ENCODE data around the gene PKM.

The PKM gene

GRCh38 chr15:72155003-72155621, 75.9 kb downstream of the PKM start:
- peak; percentile 72 for DNase-seq

GRCh38 chr15:72154316-72154715, 76.7 kb downstream of the PKM start:
- no peak for DNase-seq

GRCh38 chr15:72153269-72154000, 77.6 kb downstream of the PKM start:
- DNase-seq: no peak
